Mesodermal cell (in vitro differentiated cells): ENCODE results near the gene PTPN5.

Experiments
- H3K27ac ChIP-seq: 2 replicates; pipeline ENCODE4 v1.7.0; 2013; ENCODE audit warnings: mild to moderate bottlenecking, low read depth, low read length, moderate library complexity; ENCODE audit not compliant: severe bottlenecking
- H3K36me3 ChIP-seq: 2 replicates; pipeline ENCODE4 v1.7.1; 2013; ENCODE audit warnings: mild to moderate bottlenecking, low read length, moderate library complexity; ENCODE audit not compliant: control insufficient read depth, insufficient read depth
- H3K4me1 ChIP-seq: one replicate; pipeline ENCODE4 v1.7.1; 2013; ENCODE audit warnings: mild to moderate bottlenecking, low read length; ENCODE audit not compliant: insufficient read depth, control insufficient read depth, poor library complexity, severe bottlenecking
- H3K4me3 ChIP-seq: 2 replicates; pipeline ENCODE4 v1.7.0; 2013; ENCODE audit warnings: low read length, control low read depth, mild to moderate bottlenecking; ENCODE audit not compliant: insufficient read depth, poor library complexity, severe bottlenecking; ENCODE audit errors: extremely low read depth
- H3K9me3 ChIP-seq: 2 replicates; pipeline ENCODE4 v1.7.1; 2013; ENCODE audit warnings: mild to moderate bottlenecking, low read length, moderate library complexity; ENCODE audit not compliant: control insufficient read depth
- WGBS, 2 experiments: methylation state at CpG; one replicate each; pipeline ENCODE4 v1.1.5; 2013; ENCODE audit warnings: missing lambda C conversion rate in 2 of 2; ENCODE audit not compliant: insufficient coverage in 2 of 2; 5-methylcytosine and 5-hydroxymethylcytosine counted together

The PTPN5 gene

DNA sequence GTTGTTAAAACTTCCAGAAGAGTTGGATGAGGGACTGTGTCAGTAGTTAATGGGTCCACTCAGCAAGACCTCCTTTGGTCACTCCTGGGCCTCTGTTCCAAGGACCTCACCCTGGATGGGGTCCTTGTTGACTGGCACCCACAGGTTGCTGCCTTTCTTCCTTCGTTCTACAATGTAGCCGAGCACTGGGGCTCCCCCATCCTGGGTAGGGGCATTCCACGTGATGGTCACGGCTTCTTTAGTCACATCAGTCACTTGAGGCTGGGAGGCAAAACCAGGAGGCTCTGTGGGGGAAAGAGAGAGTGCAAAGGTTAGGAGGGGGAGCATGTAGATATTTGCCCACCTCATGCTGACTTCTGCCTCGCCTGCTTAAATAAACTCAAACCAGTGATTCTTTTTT, 81.1 kb downstream of the PTPN5 start:
- no peaks in the 10 kb centered on the region for H3K36me3 ChIP-seq
- H3K27ac ChIP-seq = no peak overlapping the region
- WGBS, 2 experiments = 80 to 81% methylated on average over 1 to 4 of the region's 5 CpGs
- H3K4me3 ChIP-seq = no peak overlapping the region
- H3K9me3 ChIP-seq = no peaks in the 10 kb centered on the region
- no peaks in the 10 kb centered on the region for H3K4me1 ChIP-seq

DNA sequence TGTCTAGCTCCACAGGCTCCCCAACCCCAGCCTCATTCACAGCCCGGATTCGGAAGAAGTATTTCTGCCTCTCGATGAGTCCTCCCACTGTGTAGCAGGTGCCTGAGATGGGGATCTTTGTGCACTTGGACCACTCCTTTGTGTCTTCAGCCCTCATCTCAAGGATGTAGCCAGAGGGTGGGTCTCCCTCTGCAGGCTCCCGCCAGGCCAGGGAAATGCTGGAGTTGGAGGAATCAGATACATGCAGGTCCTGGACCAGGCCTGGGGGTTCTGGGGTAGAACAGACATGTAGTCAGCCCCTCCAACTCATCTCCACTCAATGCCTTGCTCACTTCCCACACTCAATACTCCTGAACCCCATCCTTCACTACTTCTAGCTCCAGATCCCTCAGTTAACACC, 82.2 kb downstream of the PTPN5 start:
- no peaks in the 10 kb centered on the region for H3K4me1 ChIP-seq
- H3K36me3 ChIP-seq = no peaks in the 10 kb centered on the region
- H3K4me3 ChIP-seq = no peak overlapping the region
- no peaks in the 10 kb centered on the region for H3K9me3 ChIP-seq
- no peak overlapping the region for H3K27ac ChIP-seq
- WGBS, 2 experiments = 90% methylated on average over 2 to 3 of the region's 4 CpGs

DNA sequence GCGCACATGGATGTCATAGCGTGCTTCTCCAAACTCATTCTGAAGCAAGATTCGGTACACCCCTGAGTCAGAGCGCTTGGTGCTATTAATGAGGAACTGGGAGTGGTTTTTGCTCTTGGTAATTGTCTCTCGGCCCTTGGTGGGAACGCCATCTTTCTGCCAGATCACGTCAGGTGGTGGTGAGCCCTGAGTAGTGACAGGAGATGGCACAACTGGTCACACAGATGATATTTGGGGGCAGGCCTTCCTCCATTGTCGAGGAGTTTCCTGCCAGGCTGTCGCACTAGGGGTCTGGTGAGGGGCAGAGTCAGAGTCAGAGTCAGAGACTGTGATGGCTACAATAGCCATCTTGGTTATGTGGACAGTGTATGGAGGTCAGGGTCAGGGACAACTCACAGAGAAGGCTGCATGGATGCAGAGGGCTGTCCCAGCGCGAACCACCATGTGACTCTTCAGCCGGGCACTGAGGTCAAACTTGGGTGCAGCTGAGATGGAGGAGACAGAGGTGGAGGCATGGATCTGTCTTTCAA, 83.7 kb downstream of the PTPN5 start:
- Histone ChIP-seq H3K27ac (no peak overlapping the region), H3K9me3 (no peaks in the 10 kb centered on the region), H3K36me3 (no peaks in the 10 kb centered on the region), H3K4me3 (no peak overlapping the region), H3K4me1 (no peaks in the 10 kb centered on the region)
- 90 to 94% methylated on average over 8 to 11 of the region's 12 CpGs for WGBS, 2 experiments

DNA sequence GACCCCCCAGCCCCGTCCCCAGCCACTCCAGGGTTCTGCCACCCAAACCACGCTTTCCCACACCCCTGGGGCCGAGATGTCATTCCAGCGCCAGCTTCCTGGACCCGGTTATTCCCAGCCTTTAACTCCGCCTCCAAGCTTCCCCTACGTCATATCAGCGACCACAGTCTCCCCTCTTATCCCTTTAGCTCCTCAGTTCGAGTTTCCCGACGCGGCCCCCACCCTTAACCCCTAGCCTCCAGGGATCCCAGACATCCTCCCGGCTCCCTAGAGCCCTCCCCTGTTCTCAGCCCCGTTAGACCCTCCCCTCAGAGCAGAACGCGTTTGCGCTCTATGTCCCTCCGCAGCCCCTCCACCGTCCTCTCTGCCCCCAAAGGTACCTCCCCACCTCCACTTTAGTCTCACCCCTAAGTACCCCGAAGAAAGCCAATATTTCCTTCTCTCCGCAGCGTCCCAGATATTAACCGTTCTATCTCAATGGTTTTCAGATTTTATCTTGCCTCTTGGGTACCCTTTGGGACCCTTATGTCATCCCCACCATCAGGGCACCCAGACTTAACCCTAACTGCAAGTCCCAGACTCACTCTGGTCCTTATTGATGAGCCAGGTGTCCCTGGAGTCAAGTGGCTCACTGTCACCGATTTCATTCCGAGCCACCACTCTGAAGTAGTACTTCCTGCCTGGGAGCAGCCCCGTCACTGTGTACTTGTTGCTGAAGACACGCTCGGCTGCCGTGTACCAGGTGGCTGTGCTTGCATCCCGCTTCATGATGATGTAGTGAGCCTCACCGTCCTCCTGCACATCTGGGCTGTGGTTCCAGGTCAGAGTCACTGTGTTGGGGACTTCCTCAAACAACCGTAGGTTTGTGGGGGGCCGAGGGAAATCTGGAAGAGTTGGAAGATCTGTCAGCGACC, 85.0 kb downstream of the PTPN5 start:
- Histone ChIP-seq H3K27ac (no peak overlapping the region), H3K4me3 (no peak overlapping the region), H3K9me3 (no peaks in the 10 kb centered on the region), H3K4me1 (no peaks in the 10 kb centered on the region), H3K36me3 (no peaks in the 10 kb centered on the region)
- WGBS, 2 experiments = 75 to 76% methylated on average over 32 to 33 of the region's 34 CpGs

DNA sequence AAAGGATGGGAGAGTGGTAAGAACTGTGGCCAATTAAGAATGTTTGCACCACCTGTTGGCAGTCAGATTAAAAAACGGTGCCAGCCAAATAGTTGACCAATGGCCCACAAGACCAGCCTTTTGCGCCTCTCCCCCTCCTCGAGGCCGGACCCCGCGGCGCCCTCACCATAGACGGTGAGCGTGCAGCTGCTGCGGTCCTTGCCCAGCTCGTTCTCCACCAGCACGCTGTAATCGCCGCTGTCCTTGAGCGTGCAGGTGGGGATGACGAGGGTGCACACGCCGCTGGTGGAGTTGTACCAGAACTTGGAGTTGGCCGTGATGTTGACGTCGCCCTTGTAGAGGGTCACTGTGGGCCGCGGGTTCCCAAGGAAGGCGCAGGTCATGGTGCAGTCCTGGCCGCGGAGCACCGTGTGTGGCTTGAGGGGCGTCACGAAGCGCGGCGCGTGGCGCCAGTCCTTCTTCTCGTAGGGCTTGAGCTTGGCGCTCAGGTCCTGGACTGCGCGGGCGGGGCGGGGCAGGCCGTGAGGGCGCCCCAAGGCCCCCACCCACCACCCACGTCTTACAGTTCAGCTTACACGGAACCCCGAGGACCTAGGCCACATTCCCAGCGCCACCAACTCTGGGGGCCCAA, 85.8 kb downstream of the PTPN5 start:
- WGBS, 2 experiments = 72 to 80% methylated on average over 34 to 38 of the region's 46 CpGs
- no peak overlapping the region for H3K4me3 ChIP-seq

DNA sequence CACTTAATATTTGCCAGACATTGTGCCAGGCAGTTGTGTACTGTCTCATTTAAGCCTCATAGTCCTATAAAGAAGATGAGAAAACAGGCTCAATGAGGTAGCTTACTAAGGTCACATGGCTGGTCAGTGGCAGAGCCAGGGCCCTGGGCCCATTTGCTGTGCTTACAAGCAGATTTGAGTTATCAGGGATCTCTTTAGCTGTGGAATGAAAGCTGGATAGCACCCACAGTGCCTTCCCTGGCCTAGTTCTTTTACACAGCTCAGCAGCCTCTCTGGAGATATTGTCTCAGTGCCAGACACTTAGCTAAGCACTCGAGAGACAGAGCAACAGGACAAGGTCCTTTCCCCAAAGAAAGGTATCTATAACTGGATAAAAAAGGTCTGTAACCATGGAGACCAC, 86.9 kb downstream of the PTPN5 start:
- WGBS, 2 experiments = 80% methylated on average over 1 of the region's 1 CpG
- H3K36me3 ChIP-seq = no peaks in the 10 kb centered on the region
- no peak overlapping the region for H3K27ac ChIP-seq
- no peaks in the 10 kb centered on the region for H3K9me3 ChIP-seq
- no peak overlapping the region for H3K4me3 ChIP-seq
- peaks cover 4% of the 10 kb centered on the region for H3K4me1 ChIP-seq

More for the DNA sequence above, 85.8 kb downstream of the PTPN5 start:
- Histone ChIP-seq H3K36me3 (no peaks in the 10 kb centered on the region), H3K9me3 (no peaks in the 10 kb centered on the region), H3K27ac (no peak overlapping the region), H3K4me1 (no peaks in the 10 kb centered on the region)

DNA sequence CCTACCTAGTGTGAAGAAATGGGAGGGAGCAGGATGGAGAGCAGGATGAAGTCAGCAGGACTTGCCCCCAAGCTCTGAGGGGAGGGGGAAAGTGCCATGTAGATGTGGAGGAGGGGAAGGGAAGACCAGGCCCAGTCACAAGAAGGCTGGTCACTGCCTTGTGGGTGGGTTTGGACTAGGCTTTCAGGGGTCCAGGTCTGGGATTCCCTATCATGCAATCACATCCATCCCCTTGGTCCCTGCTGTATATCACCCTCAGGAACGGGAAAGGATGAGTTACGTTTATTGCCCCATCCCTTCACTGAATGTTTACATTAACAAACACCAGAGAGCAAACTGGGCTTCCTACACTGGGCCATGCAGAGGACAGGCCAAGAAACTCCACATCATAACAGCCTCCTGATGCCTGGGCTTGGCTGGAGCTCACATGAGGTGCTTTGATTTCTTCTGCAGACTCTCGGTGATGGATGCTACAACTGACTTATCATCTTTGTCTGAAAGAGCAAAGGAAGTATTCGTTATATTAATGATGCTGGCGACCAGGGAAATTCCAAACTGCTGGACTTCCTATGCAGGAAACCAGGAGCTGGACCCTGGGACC, 87.5 kb downstream of the PTPN5 start:
- H3K9me3 ChIP-seq = no peaks in the 10 kb centered on the region
- no peak overlapping the region for H3K27ac ChIP-seq
- H3K4me3 ChIP-seq = no peak overlapping the region
- H3K36me3 ChIP-seq = no peaks in the 10 kb centered on the region
- peaks cover 4% of the 10 kb centered on the region for H3K4me1 ChIP-seq
- WGBS, 2 experiments = 82 to 100% methylated on average over 4 to 5 of the region's 5 CpGs

DNA sequence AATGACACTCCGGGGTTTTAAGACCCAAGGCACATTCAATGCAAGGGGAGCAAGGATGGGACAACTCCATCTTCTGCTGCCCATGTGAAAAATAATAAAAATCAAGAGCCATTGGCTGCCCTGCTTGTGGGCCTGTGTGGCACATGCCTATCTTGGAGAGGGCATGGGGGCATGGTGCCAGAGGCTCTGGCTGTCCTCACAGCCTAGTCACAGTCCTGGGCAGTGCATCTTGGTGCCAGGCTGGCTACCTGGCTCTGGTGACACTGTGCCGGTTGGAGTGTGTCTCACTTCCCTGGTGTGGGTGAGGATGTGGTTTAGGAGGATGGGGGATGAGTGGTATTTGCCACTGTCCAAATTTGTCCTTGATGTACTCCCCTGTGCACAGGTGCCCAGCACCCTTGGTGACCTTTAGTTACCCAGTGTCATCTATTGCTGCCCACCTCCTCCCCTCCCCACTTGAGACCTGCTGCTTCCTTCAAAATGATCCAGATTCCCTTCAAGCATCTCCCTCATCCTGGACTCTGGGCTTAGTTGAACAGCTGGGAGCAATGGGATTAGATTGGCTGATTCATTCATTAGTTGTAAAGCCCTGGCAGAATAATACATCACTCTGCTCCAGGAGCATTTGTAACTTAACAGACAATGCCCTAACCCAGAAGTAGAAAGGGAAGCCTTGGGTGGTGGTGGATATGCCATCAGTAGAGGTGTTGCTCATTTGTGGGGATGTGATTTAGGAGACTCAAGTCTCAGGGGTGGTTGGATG, 88.4 kb downstream of the PTPN5 start:
- Histone ChIP-seq H3K27ac (no peak overlapping the region), H3K36me3 (no peaks in the 10 kb centered on the region), H3K4me3 (no peak overlapping the region), H3K4me1 (peaks cover 4% of the 10 kb centered on the region), H3K9me3 (no peaks in the 10 kb centered on the region)
- WGBS, 2 experiments = 0 to 100% methylated on average over 1 of the region's 2 CpGs

DNA sequence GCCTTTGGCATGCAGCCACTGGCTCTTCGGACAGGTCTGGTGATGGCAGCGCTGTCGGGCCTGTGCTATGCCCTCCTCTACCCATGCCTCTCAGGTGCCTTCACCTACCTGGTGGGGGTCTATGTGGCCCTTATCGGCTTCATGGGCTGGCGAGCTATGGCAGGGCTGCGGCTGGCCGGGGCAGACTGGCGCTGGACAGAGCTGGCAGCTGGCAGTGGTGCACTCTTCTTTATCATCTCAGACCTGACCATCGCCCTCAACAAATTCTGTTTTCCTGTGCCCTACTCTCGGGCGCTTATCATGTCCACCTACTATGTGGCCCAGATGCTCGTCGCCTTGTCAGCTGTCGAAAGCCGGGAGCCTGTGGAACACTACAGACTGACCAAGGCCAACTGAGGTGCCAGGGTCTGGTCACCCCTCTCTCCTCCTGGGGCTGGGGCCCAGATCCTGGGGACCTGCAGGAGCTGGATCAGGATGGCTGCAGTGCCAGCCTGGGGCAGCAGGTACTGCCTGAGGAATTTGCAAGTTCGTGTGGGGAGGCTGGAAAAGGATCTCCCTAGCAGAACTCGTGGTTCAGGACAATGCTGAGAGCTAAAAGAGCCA, 89.9 kb downstream of the PTPN5 start:
- no peaks in the 10 kb centered on the region for H3K9me3 ChIP-seq
- no peak overlapping the region for H3K27ac ChIP-seq
- no peaks in the 10 kb centered on the region for H3K36me3 ChIP-seq
- H3K4me1 ChIP-seq = peaks cover 4% of the 10 kb centered on the region
- 90 to 93% methylated on average over 14 to 15 of the region's 17 CpGs for WGBS, 2 experiments
- no peak overlapping the region for H3K4me3 ChIP-seq

DNA sequence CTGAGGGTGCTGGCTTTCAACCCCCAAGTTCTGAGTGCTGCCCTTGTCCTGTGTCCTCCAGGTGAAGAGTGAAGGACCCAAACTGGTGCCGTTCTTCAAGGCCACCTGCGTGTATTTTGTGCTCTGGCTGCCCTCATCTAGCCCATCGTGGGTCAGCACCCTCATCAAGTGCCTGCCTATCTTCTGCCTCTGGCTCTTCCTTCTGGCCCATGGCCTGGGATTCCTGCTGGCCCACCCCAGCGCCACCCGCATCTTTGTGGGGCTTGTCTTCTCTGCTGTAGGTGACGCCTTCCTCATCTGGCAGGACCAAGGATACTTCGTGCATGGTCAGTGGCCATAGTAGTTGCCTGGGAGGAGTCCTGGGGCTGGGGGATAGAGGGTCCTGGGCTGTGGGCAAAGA, 90.7 kb downstream of the PTPN5 start:
- H3K36me3 ChIP-seq = no peaks in the 10 kb centered on the region
- no peaks in the 10 kb centered on the region for H3K9me3 ChIP-seq
- H3K27ac ChIP-seq = no peak overlapping the region
- WGBS, 2 experiments = 89 to 95% methylated on average over 5 to 7 of the region's 7 CpGs
- no peak overlapping the region for H3K4me3 ChIP-seq
- H3K4me1 ChIP-seq = peaks cover 4% of the 10 kb centered on the region
